WTC11 (cell line): Measurements from ENCODE around the gene SMPDL3A. TPM values are rescaled to one million over a fixed set of nuclear protein-coding genes. Genes with fewer than 3 reads are reported as not detected.
A peak's percentile ranks its signal among the peaks of the same experiment; 100 is the strongest.

Experiments used
- ATAC-seq: fragments of 200-7000 bp; cut with Tn5 transposase; 2 replicates; pipeline ENCODE4 v1.10.0; 2021; ENCODE audit warnings: mild to moderate bottlenecking, moderate library complexity
- CTCF ChIA-PET: fragments of 300-600 bp; sonication (Branson Sonifier 250); formaldehyde crosslinking; loops from one replicate; lab custom pipeline; 2021; ENCODE audit warnings: antibody characterized with exemption; lab: Charles Lee
- POLR2A ChIA-PET: fragments of 350-600 bp; sonication (Branson Sonifier 250); formaldehyde crosslinking; loops from one replicate; lab custom pipeline; 2021; ENCODE audit warnings: antibody characterized with exemption; lab: Charles Lee
- DNase-seq: peaks from one replicate; pipeline ENCODE4 v3.0.0; 2021; ENCODE audit warnings: low spot score
- H3K27ac Mint-ChIP-seq: 2 replicates; pipeline ENCODE4 v1.8.0; 2021; ENCODE audit warnings: mixed read lengths
- H3K27me3 Mint-ChIP-seq: 2 replicates; pipeline ENCODE4 v1.8.0; 2021; ENCODE audit warnings: low read depth, mild to moderate bottlenecking, moderate library complexity, mixed read lengths
- H3K36me3 Mint-ChIP-seq: 2 replicates; pipeline ENCODE4 v1.8.0; 2021; ENCODE audit warnings: mixed read lengths
- H3K4me1 Mint-ChIP-seq: 2 replicates; pipeline ENCODE4 v1.8.0; 2022; ENCODE audit warnings: mixed read lengths
- H3K4me3 Mint-ChIP-seq: 2 replicates; pipeline ENCODE4 v1.8.0; 2021; ENCODE audit warnings: mild to moderate bottlenecking, moderate library complexity, mixed read lengths
- H3K9me3 Mint-ChIP-seq: 2 replicates; pipeline ENCODE4 v1.8.0; 2021; ENCODE audit warnings: mixed read lengths
- CBFB ChIP-seq: sonication (generic); formaldehyde crosslinking; IDR thresholded peaks from 2 replicates; pipeline ENCODE4 v1.8.1; 2022; ENCODE audit warnings: mild to moderate bottlenecking, low read depth, missing genetic modification reagents
- ESRRA ChIP-seq: sonication (generic); formaldehyde crosslinking; IDR thresholded peaks from 2 replicates; pipeline ENCODE4 v1.8.1; 2022; ENCODE audit warnings: mild to moderate bottlenecking, missing genetic modification reagents, borderline replicate concordance
- FOXK1 ChIP-seq: sonication (generic); formaldehyde crosslinking; IDR thresholded peaks from 2 replicates; pipeline ENCODE4 v1.8.0; 2022; ENCODE audit warnings: mild to moderate bottlenecking, moderate library complexity, missing genetic modification reagents
- GABPB1 ChIP-seq: sonication (generic); formaldehyde crosslinking; IDR thresholded peaks from 2 replicates; pipeline ENCODE4 v1.8.1; 2023; ENCODE audit warnings: mild to moderate bottlenecking, missing genetic modification reagents
- KAT7 ChIP-seq: sonication (generic); formaldehyde crosslinking; IDR thresholded peaks from 2 replicates; pipeline ENCODE4 v1.8.1; 2023; ENCODE audit warnings: missing genetic modification reagents, mild to moderate bottlenecking, borderline replicate concordance
- MLX ChIP-seq: sonication (generic); formaldehyde crosslinking; IDR thresholded peaks from 2 replicates; pipeline ENCODE4 v1.8.1; 2023; ENCODE audit warnings: mild to moderate bottlenecking, missing genetic modification reagents, moderate library complexity
- PRRX2 ChIP-seq: fragments of 250-450 bp; sonication (Bioruptor Pico); IDR thresholded peaks from 2 replicates; pipeline ENCODE4 v1.8.0; 2021; ENCODE audit warnings: mild to moderate bottlenecking
- ZNF121 ChIP-seq: sonication (generic); formaldehyde crosslinking; IDR thresholded peaks from 2 replicates; pipeline ENCODE4 v1.8.0; 2023; ENCODE audit warnings: missing genetic modification reagents
- ZNF232 ChIP-seq: sonication (generic); formaldehyde crosslinking; IDR thresholded peaks from 2 replicates; pipeline ENCODE4 v1.8.0; 2022; ENCODE audit warnings: mild to moderate bottlenecking, missing genetic modification reagents
- ZNF263 ChIP-seq: sonication (generic); formaldehyde crosslinking; IDR thresholded peaks from 2 replicates; pipeline ENCODE4 v1.8.1; 2022; ENCODE audit warnings: low read depth, mild to moderate bottlenecking, moderate library complexity, missing genetic modification reagents
- total RNA-seq: library from RNA; stranded (reverse); gene quantifications from 3 replicates; pipeline ENCODE4 v1.2.3, GENCODE V29; 2021
- TF ChIP-seq, protein P1 (sequence below): sonication (generic); formaldehyde crosslinking; IDR thresholded peaks from 2 replicates; pipeline ENCODE4 v1.8.1; 2023; ENCODE audit warnings: mild to moderate bottlenecking, missing genetic modification reagents
- TF ChIP-seq, protein P2 (sequence below): sonication (generic); formaldehyde crosslinking; IDR thresholded peaks from 2 replicates; pipeline ENCODE4 v1.8.1; 2022; ENCODE audit warnings: low read depth, missing genetic modification reagents, borderline replicate concordance
- TF ChIP-seq, protein P3 (sequence below): sonication (generic); formaldehyde crosslinking; IDR thresholded peaks from 2 replicates; pipeline ENCODE4 v1.8.0; 2022; ENCODE audit warnings: missing genetic modification reagents
- TF ChIP-seq, protein P4 (sequence below): sonication (generic); formaldehyde crosslinking; IDR thresholded peaks from 2 replicates; pipeline ENCODE4 v1.8.1; 2023; ENCODE audit warnings: mild to moderate bottlenecking, missing genetic modification reagents, moderate library complexity

Gene SMPDL3A
- total RNA-seq, 1 experiment from 2014 or later: 2.1 TPM

DNA sequence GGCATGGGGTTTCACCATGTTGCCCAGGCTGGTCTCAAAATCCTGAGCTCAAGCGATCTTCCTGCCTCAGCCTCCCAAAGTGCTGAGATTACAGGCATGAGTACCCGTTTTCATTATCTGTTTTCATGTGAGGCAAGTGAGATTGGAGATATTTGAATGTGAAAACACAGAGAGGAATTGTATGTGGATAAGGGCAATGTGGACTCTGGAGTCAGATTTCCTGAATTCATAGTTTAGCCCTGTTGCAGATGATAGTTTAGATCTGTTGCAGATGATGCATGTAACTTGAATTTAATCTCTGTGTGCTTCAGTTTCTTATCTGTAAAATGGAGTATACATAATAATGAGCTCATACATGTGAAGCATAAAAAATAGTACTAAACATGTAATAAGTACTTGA is 3.7 kb downstream of the SMPDL3A start:
- ATAC-seq: no peak
- TF ChIP-seq, protein P1, sequence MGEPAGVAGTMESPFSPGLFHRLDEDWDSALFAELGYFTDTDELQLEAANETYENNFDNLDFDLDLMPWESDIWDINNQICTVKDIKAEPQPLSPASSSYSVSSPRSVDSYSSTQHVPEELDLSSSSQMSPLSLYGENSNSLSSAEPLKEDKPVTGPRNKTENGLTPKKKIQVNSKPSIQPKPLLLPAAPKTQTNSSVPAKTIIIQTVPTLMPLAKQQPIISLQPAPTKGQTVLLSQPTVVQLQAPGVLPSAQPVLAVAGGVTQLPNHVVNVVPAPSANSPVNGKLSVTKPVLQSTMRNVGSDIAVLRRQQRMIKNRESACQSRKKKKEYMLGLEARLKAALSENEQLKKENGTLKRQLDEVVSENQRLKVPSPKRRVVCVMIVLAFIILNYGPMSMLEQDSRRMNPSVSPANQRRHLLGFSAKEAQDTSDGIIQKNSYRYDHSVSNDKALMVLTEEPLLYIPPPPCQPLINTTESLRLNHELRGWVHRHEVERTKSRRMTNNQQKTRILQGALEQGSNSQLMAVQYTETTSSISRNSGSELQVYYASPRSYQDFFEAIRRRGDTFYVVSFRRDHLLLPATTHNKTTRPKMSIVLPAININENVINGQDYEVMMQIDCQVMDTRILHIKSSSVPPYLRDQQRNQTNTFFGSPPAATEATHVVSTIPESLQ: no peak
- TF ChIP-seq ZNF121 (CRISPR knock-in tag): no peak
- Mint-ChIP-seq H3K4me3 (no peak overlapping the region), H3K27ac (no peak overlapping the region), H3K4me1 (peaks cover 37% of the 10 kb centered on the region), H3K36me3 (no peaks in the 10 kb centered on the region), H3K9me3 (no peaks in the 10 kb centered on the region), H3K27me3 (peaks cover 30% of the 10 kb centered on the region)
- DNase-seq: no peak
- CTCF ChIA-PET: interaction anchor here (0.5 to 1.0 kb wide), 2 partner anchors 48 to 390 kb away, joined by 3 read pairs; no protein-coding TSS in a partner anchor
- POLR2A ChIA-PET: no interaction called here

GRCh38 chr6:122797537-122797936 is 8.5 kb downstream of the SMPDL3A start:
- DNase-seq: no peak
- H3K36me3 Mint-ChIP-seq: no peaks in the 10 kb centered on the region
- ChIA-PET CTCF (no interaction called here), POLR2A (no interaction called here)
- H3K9me3 Mint-ChIP-seq: no peaks in the 10 kb centered on the region
- peaks cover 10% of the 10 kb centered on the region; the same call in 1 of the 2 replicates for H3K27me3 Mint-ChIP-seq
- H3K4me3 Mint-ChIP-seq: no peak overlapping the region
- TF ChIP-seq KAT7 (CRISPR knock-in tag) (no peak), MLX (no peak), ZNF232 (no peak), ESRRA (CRISPR knock-in tag) (no peak), ZNF263 (CRISPR knock-in tag) (no peak), FOXK1 (no peak), CBFB (no peak), PRRX2 (no peak)
- TF ChIP-seq, protein P2, sequence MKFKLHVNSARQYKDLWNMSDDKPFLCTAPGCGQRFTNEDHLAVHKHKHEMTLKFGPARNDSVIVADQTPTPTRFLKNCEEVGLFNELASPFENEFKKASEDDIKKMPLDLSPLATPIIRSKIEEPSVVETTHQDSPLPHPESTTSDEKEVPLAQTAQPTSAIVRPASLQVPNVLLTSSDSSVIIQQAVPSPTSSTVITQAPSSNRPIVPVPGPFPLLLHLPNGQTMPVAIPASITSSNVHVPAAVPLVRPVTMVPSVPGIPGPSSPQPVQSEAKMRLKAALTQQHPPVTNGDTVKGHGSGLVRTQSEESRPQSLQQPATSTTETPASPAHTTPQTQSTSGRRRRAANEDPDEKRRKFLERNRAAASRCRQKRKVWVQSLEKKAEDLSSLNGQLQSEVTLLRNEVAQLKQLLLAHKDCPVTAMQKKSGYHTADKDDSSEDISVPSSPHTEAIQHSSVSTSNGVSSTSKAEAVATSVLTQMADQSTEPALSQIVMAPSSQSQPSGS (CRISPR knock-in tag): no peak
- TF ChIP-seq, protein P3, sequence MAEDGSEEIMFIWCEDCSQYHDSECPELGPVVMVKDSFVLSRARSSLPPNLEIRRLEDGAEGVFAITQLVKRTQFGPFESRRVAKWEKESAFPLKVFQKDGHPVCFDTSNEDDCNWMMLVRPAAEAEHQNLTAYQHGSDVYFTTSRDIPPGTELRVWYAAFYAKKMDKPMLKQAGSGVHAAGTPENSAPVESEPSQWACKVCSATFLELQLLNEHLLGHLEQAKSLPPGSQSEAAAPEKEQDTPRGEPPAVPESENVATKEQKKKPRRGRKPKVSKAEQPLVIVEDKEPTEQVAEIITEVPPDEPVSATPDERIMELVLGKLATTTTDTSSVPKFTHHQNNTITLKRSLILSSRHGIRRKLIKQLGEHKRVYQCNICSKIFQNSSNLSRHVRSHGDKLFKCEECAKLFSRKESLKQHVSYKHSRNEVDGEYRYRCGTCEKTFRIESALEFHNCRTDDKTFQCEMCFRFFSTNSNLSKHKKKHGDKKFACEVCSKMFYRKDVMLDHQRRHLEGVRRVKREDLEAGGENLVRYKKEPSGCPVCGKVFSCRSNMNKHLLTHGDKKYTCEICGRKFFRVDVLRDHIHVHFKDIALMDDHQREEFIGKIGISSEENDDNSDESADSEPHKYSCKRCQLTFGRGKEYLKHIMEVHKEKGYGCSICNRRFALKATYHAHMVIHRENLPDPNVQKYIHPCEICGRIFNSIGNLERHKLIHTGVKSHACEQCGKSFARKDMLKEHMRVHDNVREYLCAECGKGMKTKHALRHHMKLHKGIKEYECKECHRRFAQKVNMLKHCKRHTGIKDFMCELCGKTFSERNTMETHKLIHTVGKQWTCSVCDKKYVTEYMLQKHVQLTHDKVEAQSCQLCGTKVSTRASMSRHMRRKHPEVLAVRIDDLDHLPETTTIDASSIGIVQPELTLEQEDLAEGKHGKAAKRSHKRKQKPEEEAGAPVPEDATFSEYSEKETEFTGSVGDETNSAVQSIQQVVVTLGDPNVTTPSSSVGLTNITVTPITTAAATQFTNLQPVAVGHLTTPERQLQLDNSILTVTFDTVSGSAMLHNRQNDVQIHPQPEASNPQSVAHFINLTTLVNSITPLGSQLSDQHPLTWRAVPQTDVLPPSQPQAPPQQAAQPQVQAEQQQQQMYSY: no peak
- TF ChIP-seq, protein P4, sequence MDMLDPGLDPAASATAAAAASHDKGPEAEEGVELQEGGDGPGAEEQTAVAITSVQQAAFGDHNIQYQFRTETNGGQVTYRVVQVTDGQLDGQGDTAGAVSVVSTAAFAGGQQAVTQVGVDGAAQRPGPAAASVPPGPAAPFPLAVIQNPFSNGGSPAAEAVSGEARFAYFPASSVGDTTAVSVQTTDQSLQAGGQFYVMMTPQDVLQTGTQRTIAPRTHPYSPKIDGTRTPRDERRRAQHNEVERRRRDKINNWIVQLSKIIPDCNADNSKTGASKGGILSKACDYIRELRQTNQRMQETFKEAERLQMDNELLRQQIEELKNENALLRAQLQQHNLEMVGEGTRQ (CRISPR knock-in tag): no peak
- H3K4me1 Mint-ChIP-seq: peaks cover 19% of the 10 kb centered on the region
- no peak for ATAC-seq
- no peak overlapping the region for H3K27ac Mint-ChIP-seq

DNA sequence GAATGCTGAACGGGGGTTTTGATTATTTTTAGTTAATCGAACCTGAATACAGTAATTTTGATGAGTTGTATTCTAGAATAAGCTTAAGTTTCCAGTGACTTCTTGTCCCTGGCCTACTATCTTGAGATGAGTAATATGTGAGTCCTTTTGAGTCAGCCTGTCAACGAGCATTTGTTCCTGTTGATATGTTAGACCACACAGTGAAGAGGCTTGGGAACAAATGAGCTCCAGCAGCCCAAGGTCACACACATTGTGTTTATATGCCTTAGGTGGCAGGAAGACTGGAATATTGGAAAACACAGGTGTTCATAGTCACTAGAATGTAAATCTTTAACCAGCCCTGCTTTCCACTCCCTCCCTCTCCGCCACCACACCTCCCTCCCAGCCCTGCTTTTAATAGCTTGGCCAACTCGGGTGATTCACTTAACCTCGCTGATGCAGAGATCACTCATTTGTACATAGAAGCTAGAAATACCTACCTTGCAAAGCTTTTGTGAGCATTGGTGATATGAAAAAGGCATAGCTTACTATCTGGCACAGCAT is 9.1 kb downstream of the SMPDL3A start:
- Mint-ChIP-seq H3K36me3 (no peaks in the 10 kb centered on the region), H3K27ac (no peak overlapping the region), H3K4me1 (peaks cover 13% of the 10 kb centered on the region), H3K4me3 (no peak overlapping the region), H3K9me3 (no peaks in the 10 kb centered on the region), H3K27me3 (peaks cover 8% of the 10 kb centered on the region; the same call in 1 of the 2 replicates)
- POLR2A ChIA-PET: no interaction called here
- CTCF ChIA-PET: interaction anchor here (1.1 kb wide), 1 partner anchor 8 kb away, joined by 4 read pairs; no protein-coding TSS in a partner anchor
- DNase-seq (no peak), ATAC-seq (no peak)
- TF ChIP-seq CBFB: no peak
- TF ChIP-seq GABPB1 (CRISPR knock-in tag): peak; percentile 94
